ENCODE results near the gene TRIM28.

Gene TRIM28

DNA sequence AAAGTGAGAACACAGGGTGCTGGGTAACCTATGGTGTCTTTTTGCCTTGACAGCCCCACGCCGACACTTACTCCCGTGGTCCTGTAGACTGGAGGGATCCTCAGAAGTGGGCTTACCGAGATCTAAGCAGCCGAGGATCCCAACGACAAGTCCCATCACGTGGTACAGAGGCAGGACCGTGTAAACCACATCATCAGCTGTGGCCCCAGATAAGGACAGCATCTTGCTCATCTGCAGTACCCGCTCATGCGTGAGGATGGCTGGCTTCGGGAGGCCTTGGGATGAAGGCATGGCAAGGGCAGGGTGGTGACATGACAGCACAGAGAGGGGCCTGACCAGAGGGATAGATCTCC is 34.2 kb upstream of the TRIM28 start:
- TF ChIP-seq, protein P1, sequence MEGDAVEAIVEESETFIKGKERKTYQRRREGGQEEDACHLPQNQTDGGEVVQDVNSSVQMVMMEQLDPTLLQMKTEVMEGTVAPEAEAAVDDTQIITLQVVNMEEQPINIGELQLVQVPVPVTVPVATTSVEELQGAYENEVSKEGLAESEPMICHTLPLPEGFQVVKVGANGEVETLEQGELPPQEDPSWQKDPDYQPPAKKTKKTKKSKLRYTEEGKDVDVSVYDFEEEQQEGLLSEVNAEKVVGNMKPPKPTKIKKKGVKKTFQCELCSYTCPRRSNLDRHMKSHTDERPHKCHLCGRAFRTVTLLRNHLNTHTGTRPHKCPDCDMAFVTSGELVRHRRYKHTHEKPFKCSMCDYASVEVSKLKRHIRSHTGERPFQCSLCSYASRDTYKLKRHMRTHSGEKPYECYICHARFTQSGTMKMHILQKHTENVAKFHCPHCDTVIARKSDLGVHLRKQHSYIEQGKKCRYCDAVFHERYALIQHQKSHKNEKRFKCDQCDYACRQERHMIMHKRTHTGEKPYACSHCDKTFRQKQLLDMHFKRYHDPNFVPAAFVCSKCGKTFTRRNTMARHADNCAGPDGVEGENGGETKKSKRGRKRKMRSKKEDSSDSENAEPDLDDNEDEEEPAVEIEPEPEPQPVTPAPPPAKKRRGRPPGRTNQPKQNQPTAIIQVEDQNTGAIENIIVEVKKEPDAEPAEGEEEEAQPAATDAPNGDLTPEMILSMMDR (IDR thresholded peaks at IDR 0.05; ENCODE audit: low read depth, low read length, missing control alignments), result no peak
- DNase-seq (ENCODE audit: low read depth), result no peak
- H3K4me3 ChIP-seq (ENCODE audit: low read depth, low read length), result no peak overlapping the region

DNA sequence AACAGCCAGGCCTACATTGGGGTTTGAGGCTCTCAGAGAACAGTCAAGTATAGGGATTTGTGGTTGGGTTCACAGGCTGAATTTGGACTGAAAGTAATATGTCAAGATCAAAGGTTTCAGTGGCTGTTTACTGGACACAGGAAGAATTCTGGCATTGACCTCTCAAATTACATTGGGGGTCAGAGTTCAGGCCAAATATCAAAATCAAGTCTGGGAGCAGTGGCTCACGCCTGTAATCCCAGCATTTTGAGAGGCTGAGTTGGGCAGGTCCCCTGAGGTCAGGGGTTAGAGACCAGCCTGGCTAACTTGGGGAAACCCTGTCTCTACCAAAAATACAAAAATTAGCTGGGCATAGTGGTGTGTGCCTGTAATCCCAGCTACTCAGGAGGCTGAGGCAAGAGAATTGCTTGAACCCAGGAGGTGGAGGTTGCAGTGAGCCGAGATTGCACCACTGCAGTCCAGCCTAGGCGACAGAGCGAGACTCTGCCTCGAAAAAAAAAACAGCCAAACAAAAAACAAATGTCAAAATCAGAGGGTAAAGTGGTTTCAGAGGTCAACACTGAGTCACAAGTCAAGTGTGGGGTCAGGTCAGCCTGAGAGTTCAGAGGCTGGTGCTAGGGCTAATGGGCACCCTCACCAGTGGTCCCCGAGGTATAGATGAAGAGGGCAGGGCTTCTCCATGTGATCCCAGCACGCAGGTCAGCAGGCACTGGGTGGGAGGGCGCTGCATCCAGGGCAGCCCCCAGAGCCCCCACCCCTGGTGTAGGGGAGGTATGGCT is 33.6 kb upstream of the TRIM28 start:
- TF ChIP-seq, protein P1 (IDR thresholded peaks at IDR 0.05; ENCODE audit: low read depth, low read length, missing control alignments), result no peak
- DNase-seq (ENCODE audit: low read depth), result no peak
- no peak overlapping the region for H3K4me3 ChIP-seq (ENCODE audit: low read depth, low read length)

DNA sequence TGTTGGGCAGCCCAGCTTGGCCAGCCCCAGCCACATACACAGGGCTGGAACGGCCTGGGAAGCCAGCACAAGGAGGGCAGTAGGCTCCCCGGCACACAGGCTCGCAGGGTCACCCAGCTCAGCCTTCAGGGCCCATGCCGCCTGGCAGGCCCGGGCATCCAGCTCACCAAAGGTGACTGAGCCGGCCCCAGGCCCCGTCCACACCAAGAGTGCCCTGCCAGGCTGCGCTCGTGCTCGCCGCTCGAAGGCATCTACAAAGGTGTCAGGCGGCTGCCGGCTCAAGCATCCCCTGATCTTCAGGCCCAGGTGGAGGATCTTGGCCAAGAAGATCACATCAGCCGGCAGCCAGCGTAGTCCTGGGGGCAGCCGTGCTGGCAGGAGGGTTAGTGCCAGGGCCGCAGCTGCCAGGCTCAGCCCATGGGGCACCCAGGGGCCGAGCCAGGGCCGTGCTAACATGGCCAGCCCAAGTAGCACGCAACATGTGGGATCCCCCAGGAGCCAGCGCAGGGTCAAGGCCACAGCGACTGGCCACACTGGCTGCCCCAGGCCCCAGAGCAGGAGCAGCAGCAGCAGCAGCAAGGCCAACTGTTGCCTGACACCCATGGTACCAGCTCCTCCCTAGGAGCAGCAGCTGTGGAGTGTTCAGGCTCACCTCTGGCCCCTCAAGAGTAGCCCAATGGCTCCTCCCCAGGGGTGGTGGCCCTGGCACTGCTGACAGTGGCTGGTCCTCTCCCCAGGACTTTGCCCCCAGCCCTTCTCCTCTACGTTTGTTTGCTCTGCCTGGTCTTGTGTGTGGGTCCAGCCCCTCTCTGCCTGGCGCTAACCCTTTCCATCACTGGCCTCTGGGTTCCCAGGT is 32.3 kb upstream of the TRIM28 start, which contains the start of gene SLC27A5:
TSS of gene SLC27A5 (minus strand) at position 640 of the 856 bp plus-strand sequence. CDS start at position 603, 37 bp downstream.
- TF ChIP-seq, protein P1 (IDR thresholded peaks at IDR 0.05; ENCODE audit: low read depth, low read length, missing control alignments), result no peak
- DNase-seq (ENCODE audit: low read depth), result no peak
- H3K4me3 ChIP-seq (ENCODE audit: low read depth, low read length), result no peak within 1 kb of the TSS

DNA sequence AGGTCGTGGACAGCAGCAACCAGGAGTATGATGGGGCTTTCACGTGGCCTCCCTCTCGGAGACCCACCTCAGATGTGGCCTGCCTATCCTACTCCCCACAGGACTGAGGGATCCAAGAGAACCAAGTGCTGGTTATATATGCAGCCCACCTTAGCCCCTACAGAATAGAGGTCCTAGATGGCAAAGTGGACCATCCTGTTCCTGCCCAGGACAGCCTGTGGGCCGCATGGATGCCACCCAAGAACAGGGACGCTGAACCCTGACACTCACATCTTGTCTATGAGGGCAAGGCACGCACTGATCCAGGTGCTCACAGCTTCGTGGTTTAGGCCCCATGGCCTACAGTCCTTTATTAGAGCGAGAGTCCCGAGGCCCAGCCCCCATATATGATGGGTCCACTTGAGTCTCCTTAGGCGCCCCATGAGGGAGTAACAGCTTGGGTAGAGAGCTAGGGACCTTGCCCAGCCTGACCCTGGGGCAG is 30.6 kb upstream of the TRIM28 start:
- no peak overlapping the region for H3K4me3 ChIP-seq (ENCODE audit: low read depth, low read length)
- no peak for DNase-seq (ENCODE audit: low read depth)
- TF ChIP-seq, protein P1 (IDR thresholded peaks at IDR 0.05; ENCODE audit: low read depth, low read length, missing control alignments), result no peak

DNA sequence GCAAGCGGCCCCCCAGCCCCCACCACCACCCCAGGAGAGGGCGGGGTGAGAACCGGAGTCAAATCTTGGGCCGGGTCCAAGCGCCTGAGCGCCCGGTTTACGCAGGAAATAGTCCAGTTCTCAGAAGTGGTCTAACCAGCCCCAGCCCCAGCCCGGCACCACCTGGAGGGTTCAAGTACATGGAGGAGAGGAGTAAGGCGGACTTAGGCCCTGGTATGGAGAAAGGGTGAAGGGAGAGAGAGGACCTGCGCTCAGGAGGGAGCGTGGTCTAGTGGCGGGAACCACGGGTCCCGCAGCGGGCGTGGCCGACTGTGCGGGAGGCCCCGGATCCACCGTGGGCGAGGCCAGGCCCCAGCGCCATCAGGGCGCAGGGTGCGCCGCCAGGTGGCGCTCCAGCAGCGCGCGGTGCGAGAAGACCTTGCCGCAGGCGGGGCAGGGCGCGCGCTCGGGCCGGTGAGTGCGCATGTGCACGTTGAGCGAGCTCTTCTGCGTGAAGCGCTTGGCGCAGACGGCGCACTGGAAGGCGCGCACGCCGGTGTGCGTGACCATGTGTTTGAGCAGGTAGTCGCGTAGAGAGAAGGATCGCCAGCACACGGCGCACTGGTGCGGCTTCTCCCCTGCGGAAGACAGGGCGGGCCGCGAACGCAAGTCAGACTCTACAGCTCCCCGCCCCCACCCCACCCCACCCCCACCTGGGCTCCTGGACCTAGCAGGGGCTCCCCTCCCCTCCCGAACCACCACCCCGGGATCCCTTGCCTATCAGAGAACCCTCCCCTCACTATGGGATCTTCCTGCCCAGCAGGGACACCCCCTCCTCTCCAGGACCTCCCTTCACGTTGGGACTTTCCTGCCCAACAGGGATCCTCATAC is 29.9 kb upstream of the TRIM28 start:
- peak; percentile 87 for DNase-seq (ENCODE audit: low read depth)
- TF ChIP-seq, protein P1 (IDR thresholded peaks at IDR 0.05; ENCODE audit: low read depth, low read length, missing control alignments), result peak; percentile 95
- H3K4me3 ChIP-seq (ENCODE audit: low read depth, low read length), result peak overlapping the region; percentile 65

DNA sequence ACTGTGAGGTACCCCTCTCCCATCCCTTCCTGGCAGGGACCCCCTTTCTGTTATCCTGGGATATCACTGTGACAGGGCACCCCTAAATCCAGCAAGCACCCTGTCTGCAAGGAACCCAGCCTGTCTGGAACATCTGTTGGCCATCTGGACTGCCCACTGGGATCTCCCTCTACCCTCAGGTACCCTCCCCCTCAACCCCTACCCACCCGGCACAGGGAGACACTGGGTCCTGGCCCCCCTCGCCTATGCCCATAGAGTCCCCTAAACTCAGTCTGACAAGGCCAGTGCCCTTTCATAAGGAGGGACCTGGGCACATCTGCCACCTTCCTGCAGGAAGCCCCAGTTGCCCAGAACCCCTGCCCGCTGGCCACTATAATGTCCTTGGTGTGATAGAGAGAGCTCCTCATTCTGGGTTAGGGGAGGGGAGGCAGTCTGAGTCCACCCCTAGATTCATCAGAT is 29.3 kb upstream of the TRIM28 start:
- TF ChIP-seq, protein P1 (IDR thresholded peaks at IDR 0.05; ENCODE audit: low read depth, low read length, missing control alignments), result no peak
- peak overlapping the region; percentile 65 for H3K4me3 ChIP-seq (ENCODE audit: low read depth, low read length)
- DNase-seq (ENCODE audit: low read depth), result no peak
